ENCODE results near the gene DGKQ.
"Not testable (repeated sequence)": the region's sequence is repeated elsewhere in the genome, so short reads cannot be mapped to it uniquely, and the experiment has no call there.

DGKQ gene

GRCh38 chr4:982814-983213 lies 9.4 kb upstream of the DGKQ start:
- H3K4me1 ChIP-seq (ENCODE audit: low read length) = no peaks in the 10 kb centered on the region
- H3K9ac ChIP-seq (ENCODE audit: low read length) = no peak overlapping the region
- H3F3A ChIP-seq (ENCODE audit: insufficient read depth, low read length) = no peaks in the 10 kb centered on the region
- no peak overlapping the region for H3K4me3 ChIP-seq (ENCODE audit: low read length)
- H3K27ac ChIP-seq (ENCODE audit: low read length) = no peak overlapping the region
- no peaks in the 10 kb centered on the region for H3K27me3 ChIP-seq (replicated peaks; ENCODE audit: insufficient read depth, low read length)
- no peak overlapping the region for H2AFZ ChIP-seq (ENCODE audit: low read length)
- no peaks in the 10 kb centered on the region for H3K36me3 ChIP-seq (replicated peaks; ENCODE audit: insufficient read depth, low read length)
- no peaks in the 10 kb centered on the region for H4K20me1 ChIP-seq (ENCODE audit: insufficient read depth, low read length)
- no peaks in the 10 kb centered on the region for H3K9me3 ChIP-seq (replicated peaks; ENCODE audit: insufficient read depth, low read length)
- H3K79me2 ChIP-seq (ENCODE audit: low read length) = no peaks in the 10 kb centered on the region
- H3K4me2 ChIP-seq (ENCODE audit: low read depth, low read length) = no peak overlapping the region
- DNase-seq = no peak
- TF ChIP-seq EZH2phosphoT487 (IDR thresholded peaks at IDR 0.05; ENCODE audit: low read length) = no peak
- TF ChIP-seq CTCF (IDR thresholded peaks at IDR 0.05; ENCODE audit: low read length) = no peak
- no peak for TF ChIP-seq EZH2 (optimal IDR thresholded peaks at IDR 0.05; ENCODE audit: low read depth, low read length)
- H3K9me2 ChIP-seq (replicated peaks; ENCODE audit: insufficient read depth, low read length) = no peaks in the 10 kb centered on the region

GRCh38 chr4:982291-982690 lies 8.9 kb upstream of the DGKQ start:
- H3K9ac ChIP-seq (ENCODE audit: low read length) = no peak overlapping the region
- no peak overlapping the region for H3K4me2 ChIP-seq (ENCODE audit: low read depth, low read length)
- no peak overlapping the region for H2AFZ ChIP-seq (ENCODE audit: low read length)
- H3K27ac ChIP-seq (ENCODE audit: low read length) = no peak overlapping the region
- no peak for DNase-seq
- no peaks in the 10 kb centered on the region for H3F3A ChIP-seq (ENCODE audit: insufficient read depth, low read length)
- no peaks in the 10 kb centered on the region for H3K79me2 ChIP-seq (ENCODE audit: low read length)
- TF ChIP-seq EZH2phosphoT487 (IDR thresholded peaks at IDR 0.05; ENCODE audit: low read length) (no peak), CTCF (IDR thresholded peaks at IDR 0.05; ENCODE audit: low read length) (no peak), EZH2 (optimal IDR thresholded peaks at IDR 0.05; ENCODE audit: low read depth, low read length) (no peak)
- H3K4me1 ChIP-seq (ENCODE audit: low read length) = no peaks in the 10 kb centered on the region
- no peaks in the 10 kb centered on the region for H3K36me3 ChIP-seq (replicated peaks; ENCODE audit: insufficient read depth, low read length)
- H4K20me1 ChIP-seq (ENCODE audit: insufficient read depth, low read length) = no peaks in the 10 kb centered on the region
- no peaks in the 10 kb centered on the region for H3K9me2 ChIP-seq (replicated peaks; ENCODE audit: insufficient read depth, low read length)
- H3K27me3 ChIP-seq (replicated peaks; ENCODE audit: insufficient read depth, low read length) = no peaks in the 10 kb centered on the region
- H3K9me3 ChIP-seq (replicated peaks; ENCODE audit: insufficient read depth, low read length) = no peaks in the 10 kb centered on the region
- H3K4me3 ChIP-seq (ENCODE audit: low read length) = no peak overlapping the region

GRCh38 chr4:978957-979701 lies 5.8 kb upstream of the DGKQ start:
- H3K27ac ChIP-seq (ENCODE audit: low read length) = no peak overlapping the region
- H3K9me3 ChIP-seq (replicated peaks; ENCODE audit: insufficient read depth, low read length) = no peaks in the 10 kb centered on the region
- H3K4me3 ChIP-seq (ENCODE audit: low read length) = no peak overlapping the region

GRCh38 chr4:976016-976415 lies 2.6 kb upstream of the DGKQ start:
- not testable (repeated sequence) for H3K27ac ChIP-seq (ENCODE audit: low read length); H4K20me1 ChIP-seq (ENCODE audit: insufficient read depth, low read length); H3K9ac ChIP-seq (ENCODE audit: low read length); H3K4me3 ChIP-seq (ENCODE audit: low read length); DNase-seq; H3K79me2 ChIP-seq (ENCODE audit: low read length); H3K9me2 ChIP-seq (replicated peaks; ENCODE audit: insufficient read depth, low read length); H3K36me3 ChIP-seq (replicated peaks; ENCODE audit: insufficient read depth, low read length); H3F3A ChIP-seq (ENCODE audit: insufficient read depth, low read length); H3K9me3 ChIP-seq (replicated peaks; ENCODE audit: insufficient read depth, low read length); H2AFZ ChIP-seq (ENCODE audit: low read length); H3K4me2 ChIP-seq (ENCODE audit: low read depth, low read length); H3K4me1 ChIP-seq (ENCODE audit: low read length); H3K27me3 ChIP-seq (replicated peaks; ENCODE audit: insufficient read depth, low read length)

More at GRCh38 chr4:978957-979701, 5.8 kb upstream of the DGKQ start:
- Histone ChIP-seq H3K79me2 (ENCODE audit: low read length) (no peaks in the 10 kb centered on the region), H2AFZ (ENCODE audit: low read length) (no peak overlapping the region), H3K9me2 (replicated peaks; ENCODE audit: insufficient read depth, low read length) (no peaks in the 10 kb centered on the region), H3K4me1 (ENCODE audit: low read length) (no peaks in the 10 kb centered on the region), H3F3A (ENCODE audit: insufficient read depth, low read length) (no peaks in the 10 kb centered on the region), H3K9ac (ENCODE audit: low read length) (no peak overlapping the region), H4K20me1 (ENCODE audit: insufficient read depth, low read length) (no peaks in the 10 kb centered on the region), H3K4me2 (ENCODE audit: low read depth, low read length) (no peak overlapping the region), H3K27me3 (replicated peaks; ENCODE audit: insufficient read depth, low read length) (no peaks in the 10 kb centered on the region), H3K36me3 (replicated peaks; ENCODE audit: insufficient read depth, low read length) (no peaks in the 10 kb centered on the region)
- DNase-seq = no peak
- TF ChIP-seq EZH2phosphoT487 (IDR thresholded peaks at IDR 0.05; ENCODE audit: low read length) (no peak), EZH2 (optimal IDR thresholded peaks at IDR 0.05; ENCODE audit: low read depth, low read length) (no peak), CTCF (IDR thresholded peaks at IDR 0.05; ENCODE audit: low read length) (no peak)
